Transverse colon (tissue), 3 donors: ENCODE results near the gene MAST4.

Source experiments
- EP300 ChIP-seq: sonication (generic); formaldehyde crosslinking; IDR thresholded peaks from one replicate; pipeline ENCODE4 v1.6.1; 2017; ENCODE audit warnings: antibody characterized with exemption, low read depth
- POLR2A ChIP-seq: fragments of 450-650 bp; IDR thresholded peaks from one replicate; pipeline ENCODE4 v1.6.1; 2016; ENCODE audit warnings: antibody characterized with exemption, mild to moderate bottlenecking, moderate library complexity
- TF ChIP-seq, protein P1 (sequence below), 5 experiments: fragments of 200-600 bp in 3 of 5; fragments of 450-650 bp in 2 of 5; sonication (generic) in 3 of 5; IDR thresholded peaks; 1 replicate in 2 of 5; 2 replicates in 3 of 5; pipeline ENCODE4 v1.5.1; 2016 to 2017; ENCODE audit warnings: antibody characterized with exemption in 5 of 5, inconsistent platforms in 3 of 5, mild to moderate bottlenecking in 2 of 5, moderate library complexity in 1 of 5

DNA sequence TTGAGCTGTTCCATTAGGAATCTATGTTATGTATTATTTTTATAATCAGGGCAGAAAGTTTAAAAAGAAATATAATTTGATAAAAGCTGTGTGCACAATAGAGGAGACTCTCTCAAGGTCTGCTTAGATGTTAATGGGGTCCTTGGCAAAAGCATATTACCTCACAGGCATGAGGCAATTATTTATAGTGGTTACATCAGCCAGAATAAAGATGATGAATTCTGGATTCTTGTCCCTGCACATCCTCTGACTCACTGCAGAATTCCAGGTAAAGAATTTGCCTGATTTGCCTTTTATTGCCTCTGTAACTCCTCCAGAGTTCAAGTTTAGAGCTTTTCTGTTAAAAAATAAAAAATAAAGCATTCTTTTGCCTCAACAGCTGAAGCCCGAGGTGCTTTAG lies 253.6 kb downstream of the MAST4 start:
- no peak for TF ChIP-seq EP300
- no peak for TF ChIP-seq POLR2A
- TF ChIP-seq, protein P1, sequence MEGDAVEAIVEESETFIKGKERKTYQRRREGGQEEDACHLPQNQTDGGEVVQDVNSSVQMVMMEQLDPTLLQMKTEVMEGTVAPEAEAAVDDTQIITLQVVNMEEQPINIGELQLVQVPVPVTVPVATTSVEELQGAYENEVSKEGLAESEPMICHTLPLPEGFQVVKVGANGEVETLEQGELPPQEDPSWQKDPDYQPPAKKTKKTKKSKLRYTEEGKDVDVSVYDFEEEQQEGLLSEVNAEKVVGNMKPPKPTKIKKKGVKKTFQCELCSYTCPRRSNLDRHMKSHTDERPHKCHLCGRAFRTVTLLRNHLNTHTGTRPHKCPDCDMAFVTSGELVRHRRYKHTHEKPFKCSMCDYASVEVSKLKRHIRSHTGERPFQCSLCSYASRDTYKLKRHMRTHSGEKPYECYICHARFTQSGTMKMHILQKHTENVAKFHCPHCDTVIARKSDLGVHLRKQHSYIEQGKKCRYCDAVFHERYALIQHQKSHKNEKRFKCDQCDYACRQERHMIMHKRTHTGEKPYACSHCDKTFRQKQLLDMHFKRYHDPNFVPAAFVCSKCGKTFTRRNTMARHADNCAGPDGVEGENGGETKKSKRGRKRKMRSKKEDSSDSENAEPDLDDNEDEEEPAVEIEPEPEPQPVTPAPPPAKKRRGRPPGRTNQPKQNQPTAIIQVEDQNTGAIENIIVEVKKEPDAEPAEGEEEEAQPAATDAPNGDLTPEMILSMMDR (IDR thresholded peaks at IDR 0.05) = no peak
